ENCODE results near the gene METTL16. TPM values are rescaled to one million over a fixed set of nuclear protein-coding genes. Genes with fewer than 3 reads are reported as not detected.

METTL16 gene
- total and polyA plus RNA-seq, 2 of the 8 experiments (the other 6 are each of a cell fraction or from before 2014, with no cell fraction given): 22.8 to 59.4 TPM

GRCh38 chr17:2542056-2542455 is 30.4 kb upstream of the METTL16 start:
- H3K27me3 ChIP-seq (replicated peaks in 1 of 4; ENCODE audit: control insufficient read depth in 3 of 4, extremely low read depth in 1 of 4, insufficient read depth in 3 of 4, low read length in 3 of 4): no peaks in the 10 kb centered on the region
- no peak overlapping the region for H3K27ac ChIP-seq (ENCODE audit: low read depth, low read length)
- no peaks in the 10 kb centered on the region for H4K20me1 ChIP-seq (replicated peaks in 1 of 2; ENCODE audit: control insufficient read depth in 1 of 2, insufficient read depth in 2 of 2, low read length in 2 of 2)
- ChIA-PET CTCF (ENCODE audit: partially characterized antibody) (interaction anchor here (0.6 to 0.9 kb wide), 2 partner anchors 17 to 64 kb away, joined by 3 read pairs; no protein-coding TSS in a partner anchor), POLR2A (ENCODE audit: partially characterized antibody) (no interaction called here)
- DNase-seq (ENCODE audit: low read depth in 1 of 2, low spot score in 2 of 2) (no peak), FAIRE-seq (no peak)
- H3K4me2 ChIP-seq (ENCODE audit: insufficient read depth in 1 of 2, low read depth in 2 of 2, low read length in 2 of 2): no peak overlapping the region
- no peak overlapping the region for H2BK20ac ChIP-seq (ENCODE audit: low read length)
- H3K4me3 ChIP-seq (ENCODE audit: extremely low read depth in 1 of 4, insufficient read depth in 2 of 4, low read depth in 3 of 4, low read length in 4 of 4): no peak overlapping the region
- H3K36me3 ChIP-seq (ENCODE audit: control insufficient read depth in 2 of 4, insufficient read depth in 4 of 4, low read length in 3 of 4): no peaks in the 10 kb centered on the region
- no peak overlapping the region for H4K91ac ChIP-seq (replicated peaks; ENCODE audit: insufficient read length, low read length)
- no peaks in the 10 kb centered on the region for H3K79me1 ChIP-seq (ENCODE audit: low read depth, low read length)
- H3K23ac ChIP-seq (ENCODE audit: insufficient read length): no peak overlapping the region
- no peak overlapping the region for H2BK5ac ChIP-seq (ENCODE audit: low read depth, low read length)
- no peak overlapping the region for H3K18ac ChIP-seq (ENCODE audit: extremely low read depth, low read length)
- H3K4me1 ChIP-seq (replicated peaks in 1 of 4; ENCODE audit: control insufficient read depth in 3 of 4, insufficient read depth in 4 of 4, low read length in 3 of 4): no peaks in the 10 kb centered on the region
- no peak overlapping the region for H2BK15ac ChIP-seq (ENCODE audit: low read length)
- H3K9me3 ChIP-seq (ENCODE audit: insufficient read depth in 2 of 2, low read depth in 1 of 2, low read length in 1 of 2): no peaks in the 10 kb centered on the region
- H3K56ac ChIP-seq (replicated peaks; ENCODE audit: insufficient read length, low read depth, low read length): no peak overlapping the region
- H3K79me2 ChIP-seq (ENCODE audit: control insufficient read depth in 1 of 2, insufficient read depth in 2 of 2, low read length in 2 of 2): no peaks in the 10 kb centered on the region
- no peak overlapping the region for H3K4ac ChIP-seq (replicated peaks; ENCODE audit: insufficient read length, low read depth, low read length)
- H2AFZ ChIP-seq (ENCODE audit: low read length): no peak overlapping the region
- H4K8ac ChIP-seq (ENCODE audit: extremely low read depth, insufficient read depth, low read length): no peak overlapping the region
- 88% methylated on average over 4 of the region's 4 CpGs; no CpG with 5 or more reads in 1 of the 2 experiments for WGBS, 2 experiments (ENCODE audit: extremely low coverage in 1 of 2, insufficient coverage in 1 of 2, insufficient read length in 1 of 2, insufficient replicate concordance in 2 of 2, low coverage in 1 of 2, low lambda C conversion rate in 2 of 2, missing lambda C conversion rate in 1 of 2)
- H2BK12ac ChIP-seq (ENCODE audit: low read depth, low read length): no peak overlapping the region
- no peak overlapping the region for H4K5ac ChIP-seq (ENCODE audit: insufficient read length, low read depth, low read length)
- no peaks in the 10 kb centered on the region for H3K23me2 ChIP-seq (ENCODE audit: low read depth, low read length)
- no peak overlapping the region for H2BK120ac ChIP-seq (replicated peaks; ENCODE audit: low read depth, low read length)
- no peak overlapping the region for H3K9ac ChIP-seq (replicated peaks in 1 of 4; ENCODE audit: extremely low read depth in 1 of 4, low read depth in 3 of 4, low read length in 3 of 4)
- H2AK5ac ChIP-seq (ENCODE audit: low read depth, low read length): no peak overlapping the region
- H3K14ac ChIP-seq (ENCODE audit: insufficient read length): no peak overlapping the region
- TF ChIP-seq SRF (IDR thresholded peaks at IDR 0.05; ENCODE audit: low read depth, low read length): no peak
- TF ChIP-seq YY1 (IDR thresholded peaks at IDR 0.05; ENCODE audit: low read depth, low read length): no peak
- no peak for TF ChIP-seq BRCA1 (IDR thresholded peaks at IDR 0.05; ENCODE audit: low read depth, low read length)
- no peak for TF ChIP-seq KDM5A (IDR thresholded peaks at IDR 0.05; ENCODE audit: low read length)
- no peak for TF ChIP-seq GTF2F1 (IDR thresholded peaks at IDR 0.05; ENCODE audit: borderline replicate concordance, low read depth, low read length)
- TF ChIP-seq RNF2 (IDR thresholded peaks at IDR 0.05; ENCODE audit: borderline replicate concordance, low read depth, low read length, missing control alignments, poor library complexity, severe bottlenecking): no peak
- TF ChIP-seq EP300 (IDR thresholded peaks at IDR 0.05; ENCODE audit: borderline replicate concordance in 1 of 2, low read depth in 2 of 2, low read length in 2 of 2): no peak
- TF ChIP-seq SAP30 (IDR thresholded peaks at IDR 0.05; ENCODE audit: insufficient read depth, insufficient replicate concordance, low read length): no peak
- no peak for TF ChIP-seq KDM1A (IDR thresholded peaks at IDR 0.05; ENCODE audit: borderline replicate concordance, low read length)
- TF ChIP-seq BACH1 (IDR thresholded peaks at IDR 0.05; ENCODE audit: low read length): no peak
- TF ChIP-seq PHF8 (conservative IDR thresholded peaks at IDR 0.05; ENCODE audit: low read depth, low read length): no peak
- TF ChIP-seq RAD21 (IDR thresholded peaks at IDR 0.05 in 1 of 2, conservative IDR thresholded peaks at IDR 0.05 in 1 of 2; ENCODE audit: low read depth in 2 of 2, low read length in 2 of 2): no peak
- TF ChIP-seq SP4 (IDR thresholded peaks at IDR 0.05; ENCODE audit: low read length): no peak
- no peak for TF ChIP-seq RFX5 (IDR thresholded peaks at IDR 0.05; ENCODE audit: borderline replicate concordance, low read depth, low read length)
